ENCODE measurements around the gene CEP85. TPM values are rescaled to one million over a fixed set of nuclear protein-coding genes. Genes with fewer than 3 reads are reported as not detected.

Gene CEP85
- total and polyA plus RNA-seq, 10 of the 15 experiments (the other 5 are each of a cell fraction or from before 2014, with no cell fraction given): 8.4 to 26.8 (median 21.5) TPM

GRCh38 chr1:26210147-26210870 is 23.7 kb upstream of the CEP85 start:
- in situ Hi-C loops (cut with MboI): no loop called here
- no peaks in the 10 kb centered on the region for H3K4me1 ChIP-seq (ENCODE audit: control insufficient read depth, insufficient read depth, low read length)
- ChIA-PET SMC1A (ENCODE audit: uncharacterized antibody, unreplicated experiment) (no interaction called here), POLR2A (no interaction called here), CTCF (interaction anchor here (1.8 kb wide), 1 partner anchor 24 kb away, joined by 6 read pairs; the partner anchor contains the start of gene CEP85), RAD21 (ENCODE audit: unreplicated experiment) (no interaction called here)
- BruUV-seq (replicated peaks): no TSS peak
- H3K9ac ChIP-seq (ENCODE audit: control insufficient read depth, insufficient read depth, low read length): no peak overlapping the region
- FAIRE-seq: no peak
- H3K4me3 ChIP-seq: no peak overlapping the region
- H4K20me1 ChIP-seq (ENCODE audit: control insufficient read depth, insufficient read depth): no peaks in the 10 kb centered on the region
- DNase-seq (ENCODE audit: low read depth, low spot score): no peak
- no peak overlapping the region for H2AFZ ChIP-seq (ENCODE audit: control insufficient read depth, low read depth, low read length)
- H3K4me2 ChIP-seq (ENCODE audit: control insufficient read depth, insufficient read depth): no peak overlapping the region
- H3K36me3 ChIP-seq (ENCODE audit: control insufficient read depth in 2 of 2, insufficient read depth in 2 of 2, low read length in 1 of 2): no peaks in the 10 kb centered on the region
- TF ChIP-seq DPF2 (IDR thresholded peaks at IDR 0.05) (no peak), ZBTB4 (CRISPR knock-in tag; IDR thresholded peaks at IDR 0.05) (no peak), SUPT20H (IDR thresholded peaks at IDR 0.05; ENCODE audit: borderline replicate concordance, control insufficient read depth, low read depth, low read length) (no peak)
- H3K9me3 ChIP-seq (replicated peaks; ENCODE audit: control insufficient read depth, insufficient read depth, low read length): no peaks in the 10 kb centered on the region
- WGBS (ENCODE audit: insufficient coverage, insufficient replicate concordance, low lambda C conversion rate, missing lambda C conversion rate): 28% methylated on average over 5 of the region's 5 CpGs
- no peak for ATAC-seq
- no peaks in the 10 kb centered on the region for H3K27me3 ChIP-seq (replicated peaks in 1 of 2; ENCODE audit: control insufficient read depth in 2 of 2, insufficient read depth in 2 of 2, low read length in 1 of 2)
- intact Hi-C loops (cut with micrococcal nuclease; ENCODE audit: unreplicated experiment): no loop called here
- no peaks in the 10 kb centered on the region for H3K79me2 ChIP-seq (ENCODE audit: control insufficient read depth, insufficient read depth, low read length)
- no peak overlapping the region for H3K27ac ChIP-seq (ENCODE audit: control insufficient read depth, insufficient read depth)
